COLO668 (cell line): ENCODE results near the gene STX5.
A peak's percentile ranks its signal among the peaks of the same experiment; 100 is the strongest.
"Not testable (repeated sequence)": the region's sequence is repeated elsewhere in the genome, so short reads cannot be mapped to it uniquely, and the experiment has no call there.

Source experiments
- DNase-seq: peaks from one replicate; lab custom pipeline; 2025; ENCODE audit not compliant: unreplicated experiment; lab: John Stamatoyannopoulos, UW

Gene STX5

DNA sequence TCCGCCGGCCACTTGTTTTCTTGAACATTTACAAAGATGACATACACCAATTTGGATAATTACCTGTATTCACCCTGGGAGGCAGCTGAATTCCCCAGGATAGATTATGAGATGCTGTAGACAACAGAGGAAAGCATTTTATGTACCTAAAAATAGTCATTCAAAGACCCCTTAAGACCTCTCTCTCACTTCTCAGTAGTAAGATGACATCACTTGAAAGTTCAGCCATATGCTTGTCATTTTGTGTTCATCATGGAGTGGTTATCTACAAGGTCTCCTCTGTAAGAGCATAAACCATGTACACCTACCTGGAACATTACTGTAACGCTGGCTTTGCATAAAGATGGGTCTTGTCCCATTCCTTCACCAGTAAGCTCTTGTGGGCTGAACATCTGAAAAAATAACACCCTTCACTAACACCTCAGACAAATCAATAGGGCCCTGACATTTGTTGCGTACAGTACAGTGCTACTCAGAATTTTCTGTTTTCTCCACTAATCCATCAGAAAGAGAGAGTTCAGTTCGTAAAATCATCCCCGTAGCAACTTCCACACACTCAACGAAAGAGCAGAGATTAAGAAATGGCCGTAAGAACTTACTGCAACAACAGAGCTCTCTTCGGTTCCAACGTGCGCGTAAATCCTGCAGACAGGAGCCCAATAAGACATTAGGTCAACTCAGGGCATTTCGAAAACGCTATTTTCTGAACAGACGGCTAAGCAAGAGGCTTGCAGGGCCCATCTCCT is 23.1 kb upstream of the STX5 start:
- no peak for DNase-seq

DNA sequence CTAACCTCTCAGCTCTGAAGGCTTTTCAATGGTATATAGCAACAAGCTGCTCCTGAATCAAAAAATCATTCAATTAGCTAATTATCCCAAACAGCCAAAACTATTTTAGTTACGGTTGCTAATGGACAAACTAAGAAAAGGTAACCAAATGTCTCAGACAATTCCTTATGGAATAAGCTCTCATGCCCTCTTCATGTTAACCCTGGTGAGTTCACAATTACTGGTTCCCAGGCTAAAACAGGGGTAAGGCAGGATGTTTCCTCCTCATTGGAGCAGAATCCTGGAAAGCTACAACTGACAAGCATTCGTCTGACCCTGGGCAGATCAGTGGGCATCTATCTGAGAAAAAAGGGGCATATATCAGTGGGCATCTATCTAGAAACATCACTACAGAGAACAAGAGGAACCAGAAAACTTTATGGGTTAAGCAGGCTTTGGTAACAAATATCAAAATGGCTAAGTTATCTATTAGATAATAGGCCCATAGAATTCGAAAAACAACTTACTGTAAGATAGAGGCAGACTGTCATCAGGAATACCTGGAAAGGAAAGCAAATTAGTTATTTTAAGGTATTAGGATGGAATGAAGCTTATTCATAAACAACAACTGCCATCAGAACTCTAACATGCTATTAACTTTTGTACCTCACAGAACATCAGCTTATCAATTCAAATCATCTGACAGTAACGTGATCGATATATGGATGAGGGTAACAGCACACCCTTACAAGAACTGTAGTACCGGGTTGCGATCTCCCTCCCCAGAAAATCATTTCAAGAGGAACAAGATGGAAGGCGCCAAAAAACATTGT is 22.4 kb upstream of the STX5 start:
- no peak for DNase-seq

DNA sequence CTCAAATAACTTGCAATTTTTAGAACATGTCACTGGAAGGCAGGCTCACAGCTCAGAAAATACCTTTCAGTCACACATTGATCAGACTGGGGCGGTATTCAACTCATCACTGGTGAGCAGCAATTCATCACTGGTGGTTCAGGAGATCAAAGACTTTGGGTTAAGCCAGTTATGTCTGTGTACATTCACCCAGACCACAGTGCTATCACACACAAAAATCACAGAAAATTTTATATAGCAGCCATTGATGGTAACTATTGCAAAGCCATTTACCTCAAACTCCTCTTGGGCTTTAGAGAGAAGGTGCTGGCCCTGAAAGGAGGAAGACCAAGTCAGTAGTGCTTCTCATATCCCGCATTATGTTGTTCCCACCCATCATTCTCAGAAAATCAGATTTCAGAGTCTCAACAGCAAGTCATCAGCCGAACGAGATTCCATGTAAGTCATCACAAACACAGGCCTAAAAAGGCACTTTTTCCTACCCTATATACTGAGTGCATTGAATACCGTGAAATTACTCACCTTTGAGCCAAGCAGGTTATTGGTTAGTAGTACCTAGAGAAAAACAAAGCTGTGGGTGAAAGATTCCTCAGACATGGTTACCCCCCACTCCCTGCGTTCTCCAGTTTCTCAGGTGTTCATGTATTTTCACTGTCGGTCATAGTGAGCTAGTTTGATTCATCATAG is 21.6 kb upstream of the STX5 start:
- DNase-seq = no peak

DNA sequence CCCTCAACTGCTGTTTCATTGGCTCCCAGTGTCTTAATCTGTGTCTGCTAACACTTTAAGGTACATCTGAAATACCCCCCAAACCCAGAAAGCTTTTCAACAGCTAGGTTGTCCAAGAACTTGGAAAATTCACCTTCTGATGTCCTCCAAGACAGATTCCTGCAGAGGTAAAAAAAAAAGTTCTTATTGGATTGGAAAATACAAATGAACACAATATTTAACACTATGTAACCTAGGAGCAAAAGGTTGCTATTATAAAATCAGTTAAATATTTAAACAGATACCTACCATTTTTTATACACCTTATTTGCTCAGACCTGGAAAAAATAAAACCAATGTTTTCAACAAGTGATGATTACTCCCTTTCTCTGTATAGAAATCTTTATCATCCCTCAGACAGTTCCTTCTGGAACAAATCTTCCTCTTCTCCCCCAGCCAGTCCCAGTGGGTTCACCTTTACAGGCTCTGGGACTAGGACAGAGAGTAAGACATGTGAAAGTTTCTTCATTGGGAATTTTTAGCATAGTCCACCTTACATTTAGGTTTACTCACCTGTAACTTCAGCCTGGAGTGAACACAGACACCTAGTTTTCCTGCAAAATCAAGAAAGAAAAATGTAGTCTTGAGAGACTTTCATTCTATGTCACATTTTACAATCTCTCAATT is 20.8 kb upstream of the STX5 start:
- DNase-seq = no peak

DNA sequence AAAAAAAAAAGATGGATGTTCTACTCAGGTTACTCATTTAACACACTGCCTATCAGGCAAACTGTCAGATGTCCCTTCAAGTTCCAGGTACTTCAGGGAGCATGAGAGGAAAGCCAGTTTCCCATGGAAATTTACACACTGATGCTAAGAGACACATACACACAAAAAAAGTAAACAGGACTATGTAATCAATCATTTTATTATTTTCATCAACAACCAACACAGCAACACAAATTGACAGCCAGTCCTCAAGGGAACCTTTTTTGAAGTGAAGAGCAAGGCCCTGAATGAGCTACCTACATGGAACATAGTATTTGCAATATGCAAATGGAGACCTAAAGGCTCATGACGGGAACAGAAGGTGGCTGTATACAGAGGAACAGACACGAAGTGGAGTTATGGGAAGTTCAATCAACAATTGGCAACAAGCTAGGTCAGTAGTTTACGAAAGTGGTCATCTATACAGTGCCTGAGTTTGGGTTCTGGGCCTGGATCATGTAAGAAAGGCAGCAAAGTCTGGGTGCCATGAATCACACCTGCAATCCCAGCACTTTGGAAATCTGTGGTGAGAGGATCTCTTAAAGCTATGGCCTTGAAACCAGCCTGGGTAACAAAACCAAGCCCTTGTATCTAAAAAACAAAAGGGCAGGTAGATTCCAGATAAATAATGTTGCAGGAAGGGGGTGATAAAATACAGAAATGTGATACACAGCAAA is 20.1 kb upstream of the STX5 start:
- no peak for DNase-seq

DNA sequence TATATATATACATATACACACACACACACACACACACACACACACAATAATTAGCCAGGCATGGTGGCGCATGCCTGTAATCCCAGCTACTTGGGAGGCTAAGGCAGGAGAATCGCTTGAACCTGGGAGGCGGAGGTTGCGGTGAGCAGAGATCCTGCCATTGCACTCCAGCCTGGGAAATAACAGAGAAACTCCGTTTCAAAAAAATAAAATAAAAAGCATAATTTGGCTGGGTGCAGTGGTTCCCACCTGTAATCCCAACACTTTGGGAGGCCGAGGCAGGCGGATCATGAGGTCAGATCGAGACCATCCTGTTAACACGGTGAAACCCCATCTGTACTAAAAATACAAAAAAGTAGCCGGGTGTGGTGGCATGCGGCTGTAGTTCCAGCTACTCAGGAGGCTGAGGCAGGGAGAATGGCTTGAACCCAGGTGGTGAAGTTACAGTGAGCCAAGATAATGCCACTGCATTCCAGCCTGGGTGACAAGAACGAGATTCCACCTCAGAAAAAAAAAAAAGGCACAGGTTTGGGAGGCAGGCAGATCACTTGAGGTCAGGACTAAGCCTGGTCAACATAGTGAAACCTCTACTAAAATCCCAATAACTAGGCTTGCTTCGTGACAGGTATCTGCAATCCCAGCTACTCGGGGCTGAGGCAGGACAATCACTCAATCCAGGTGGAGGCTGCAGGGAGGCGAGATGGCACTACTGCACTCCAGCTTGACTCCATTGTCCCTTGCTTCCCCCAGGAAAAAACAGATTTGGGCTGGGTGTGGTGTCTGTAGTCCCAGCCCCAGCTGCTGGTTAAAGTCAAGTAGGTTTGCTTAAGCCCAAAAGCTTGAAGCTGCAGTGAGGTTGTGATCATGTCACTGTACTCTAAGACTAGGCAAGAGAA is 19.3 kb upstream of the STX5 start:
- no peak for DNase-seq

DNA sequence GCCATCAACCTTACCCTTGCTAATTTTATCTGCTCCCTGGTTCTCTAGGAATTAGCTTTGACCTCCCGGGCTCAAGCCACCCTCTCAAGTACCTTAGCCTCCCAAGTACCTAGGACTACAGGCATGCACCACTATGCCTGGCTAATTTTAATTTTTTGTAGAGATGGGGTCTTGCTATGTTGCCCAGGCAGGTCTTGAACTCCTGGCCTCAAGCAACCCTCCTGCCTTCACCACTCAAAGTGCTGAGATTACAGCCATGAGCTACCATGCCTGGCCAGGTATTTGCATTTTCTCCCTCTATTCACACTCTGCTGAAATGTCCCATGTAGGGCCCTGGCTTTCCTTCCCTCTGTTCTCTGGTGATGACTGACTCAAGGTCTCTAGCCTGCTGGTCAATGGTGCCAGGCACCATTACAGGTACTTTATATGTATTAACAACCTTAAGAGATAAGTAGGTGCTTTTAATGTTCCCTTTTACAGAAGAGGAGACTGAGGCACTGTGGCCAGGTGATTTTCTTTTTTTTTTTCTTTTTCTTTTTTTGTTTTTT is 16.0 kb upstream of the STX5 start:
- no peak for DNase-seq

DNA sequence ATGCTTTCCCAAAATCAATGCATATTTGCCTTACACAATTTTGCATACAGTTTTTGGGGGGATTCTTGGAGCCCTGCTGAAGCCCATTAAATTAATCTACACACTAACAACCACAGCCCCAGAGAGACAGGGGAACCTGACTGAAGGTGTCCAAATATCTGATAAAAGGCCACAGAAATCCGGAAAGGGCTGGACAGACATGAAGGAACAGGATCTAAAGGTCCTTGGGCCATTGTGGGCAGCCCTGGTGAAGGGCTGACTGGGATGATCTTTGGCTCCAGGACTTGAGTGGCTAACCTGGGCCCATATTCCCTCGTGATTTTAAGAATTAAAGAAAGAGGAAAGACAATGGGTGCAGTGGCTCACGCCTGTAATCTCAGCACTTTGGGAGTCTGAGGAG is 14.3 kb upstream of the STX5 start:
- no peak for DNase-seq

DNA sequence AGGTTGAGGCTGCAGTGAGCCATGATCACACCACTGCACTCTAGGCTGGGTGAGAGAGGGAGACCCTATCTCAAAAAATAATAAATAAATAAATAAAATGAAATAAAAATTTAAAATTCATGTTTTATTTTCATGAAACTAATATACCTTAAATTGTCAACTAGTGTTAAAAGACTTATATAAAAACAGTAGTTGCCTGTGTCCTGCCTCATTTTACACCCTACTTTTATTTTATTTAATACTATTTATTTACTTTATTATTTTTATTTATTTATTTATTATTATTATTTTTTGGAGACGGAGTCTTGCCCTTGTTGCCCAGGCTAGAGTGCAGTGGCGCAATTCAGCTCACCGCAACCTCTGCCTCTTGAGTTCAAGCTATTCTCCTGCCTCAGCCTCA is 12.3 kb upstream of the STX5 start:
- no peak for DNase-seq

DNA sequence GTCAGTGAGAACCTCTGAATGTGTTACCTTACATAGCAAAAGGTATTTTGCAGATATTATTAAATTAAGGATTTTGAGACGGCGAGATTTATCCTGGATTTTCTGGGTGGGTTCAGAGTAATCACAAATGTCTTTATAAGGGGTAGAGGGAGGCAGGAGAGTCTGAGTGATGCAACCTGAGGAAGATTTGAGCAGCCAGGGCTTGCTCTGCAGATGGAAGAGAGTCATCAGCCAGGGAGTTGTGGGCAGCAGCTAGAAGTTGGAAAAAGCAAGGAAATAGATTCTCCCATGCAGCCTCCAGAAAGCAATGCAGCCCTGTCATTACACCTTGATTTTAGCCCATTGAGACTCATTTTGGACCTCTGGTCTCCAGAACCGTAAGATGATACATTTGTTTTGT is 11.6 kb upstream of the STX5 start:
- no peak for DNase-seq

DNA sequence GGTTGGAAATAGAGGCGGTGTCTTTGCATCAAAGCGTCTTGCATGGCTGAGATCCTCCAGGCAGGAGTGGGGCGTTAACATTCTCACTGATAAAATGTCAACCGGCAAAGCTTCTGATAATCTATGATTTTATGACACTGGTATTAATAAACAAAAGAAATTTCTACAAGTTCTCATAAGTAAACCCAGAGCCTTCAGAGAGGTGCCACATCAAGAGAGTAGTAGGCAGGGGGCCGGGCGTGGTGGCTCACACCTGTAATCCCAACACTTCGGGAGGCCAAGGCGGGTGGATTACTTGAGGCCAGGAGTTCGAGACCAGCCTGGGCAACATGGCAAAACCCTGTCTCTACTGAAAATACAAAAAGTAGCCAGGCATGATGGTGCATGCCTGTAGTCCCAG is 11.0 kb upstream of the STX5 start:
- not testable (repeated sequence) for DNase-seq

DNA sequence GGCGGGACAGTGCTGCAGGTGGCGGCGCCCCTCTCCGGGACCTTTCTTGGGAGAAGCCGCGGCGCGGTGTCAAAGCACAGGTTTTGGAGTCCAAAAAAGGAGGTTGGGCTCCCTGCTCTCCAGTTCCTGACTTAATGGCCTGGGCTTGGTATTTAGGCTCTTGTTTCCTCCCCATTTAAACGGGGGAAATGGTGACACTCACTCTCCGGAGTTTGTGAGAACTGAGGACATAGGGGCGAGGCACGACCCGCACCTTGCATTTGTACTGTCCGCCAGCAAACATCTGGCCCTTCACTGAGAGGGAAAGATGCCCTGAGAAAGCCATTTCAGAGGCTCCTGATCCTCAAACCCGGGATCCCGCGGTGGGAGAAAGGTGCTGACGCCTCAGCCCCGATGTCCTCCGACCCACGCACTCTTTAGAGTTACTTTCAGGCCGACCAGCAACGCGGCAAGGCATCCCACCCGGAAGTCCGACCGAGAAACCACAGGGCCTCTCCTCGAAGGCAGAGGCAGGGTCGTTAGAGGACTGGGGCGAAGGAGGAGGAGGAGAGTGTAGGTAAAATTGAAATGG is 10.4 kb upstream of the STX5 start:
- no peak for DNase-seq

DNA sequence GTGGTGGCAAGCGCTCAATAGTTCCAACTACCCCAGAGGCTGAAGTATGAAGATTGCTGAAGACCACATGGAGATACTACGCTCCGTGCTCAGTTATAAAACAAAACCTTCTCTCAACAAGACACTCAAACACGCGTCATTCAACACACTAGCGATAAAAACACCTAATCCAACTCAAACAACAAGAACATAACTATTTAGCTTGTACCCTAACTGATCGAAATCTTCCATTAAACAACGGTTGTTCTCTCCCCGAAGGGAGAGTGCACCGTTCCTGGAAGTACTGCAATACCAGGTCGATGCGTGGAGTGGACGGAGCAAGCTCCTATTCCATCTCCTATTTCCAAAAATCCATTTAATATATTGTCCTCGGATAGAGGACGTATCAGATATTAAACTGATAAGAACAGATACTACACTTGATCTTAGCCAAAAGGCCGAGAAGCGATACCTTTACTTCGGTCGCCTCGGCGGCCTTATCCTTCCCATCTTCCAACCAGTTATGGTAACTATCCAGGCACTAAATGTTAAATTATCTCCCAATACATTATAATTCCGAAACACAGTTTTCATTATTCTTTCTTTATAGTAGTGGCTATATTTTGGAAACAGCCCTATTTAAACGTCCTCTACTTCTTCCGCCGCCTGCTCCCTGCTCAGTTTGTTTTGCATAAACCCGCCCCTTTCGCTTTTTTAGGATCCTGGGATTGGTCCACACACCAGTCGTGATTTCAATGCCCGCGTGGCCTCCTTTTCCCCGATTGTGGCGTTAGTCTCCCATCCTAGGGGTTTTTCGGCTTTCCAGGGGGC is 9.7 kb upstream of the STX5 start:
- peak; percentile 82 for DNase-seq

DNA sequence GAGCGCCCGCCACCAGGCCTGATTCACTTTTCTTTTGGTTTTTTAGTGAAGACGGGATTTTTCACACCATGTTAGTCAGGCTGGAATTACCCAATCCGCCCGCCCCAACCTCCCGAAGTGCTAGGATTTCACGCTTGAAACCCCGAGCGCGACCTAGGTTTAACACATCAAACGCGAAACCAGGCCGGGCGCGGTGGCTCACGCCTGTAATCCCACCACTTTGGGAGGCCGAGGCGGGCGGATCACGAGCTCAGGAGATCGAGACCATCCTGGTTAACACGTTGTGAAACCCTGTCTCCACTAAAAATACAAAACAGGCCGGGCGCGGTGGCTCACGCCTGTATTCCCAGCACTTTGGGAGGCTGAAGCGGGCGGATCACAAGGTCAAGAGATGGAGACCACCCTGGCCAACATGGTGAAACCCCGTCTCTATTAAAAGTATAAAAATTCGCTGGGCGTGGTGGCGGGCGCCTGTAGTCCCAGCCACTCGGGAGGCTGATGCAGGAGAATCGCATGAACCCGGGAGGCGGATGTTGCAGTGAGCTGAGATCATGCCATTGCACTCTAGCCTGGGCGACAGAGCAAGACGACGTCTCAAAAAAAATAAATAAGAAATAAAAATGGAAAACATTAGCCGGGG is 9.0 kb upstream of the STX5 start:
- DNase-seq = peak; percentile 67

DNA sequence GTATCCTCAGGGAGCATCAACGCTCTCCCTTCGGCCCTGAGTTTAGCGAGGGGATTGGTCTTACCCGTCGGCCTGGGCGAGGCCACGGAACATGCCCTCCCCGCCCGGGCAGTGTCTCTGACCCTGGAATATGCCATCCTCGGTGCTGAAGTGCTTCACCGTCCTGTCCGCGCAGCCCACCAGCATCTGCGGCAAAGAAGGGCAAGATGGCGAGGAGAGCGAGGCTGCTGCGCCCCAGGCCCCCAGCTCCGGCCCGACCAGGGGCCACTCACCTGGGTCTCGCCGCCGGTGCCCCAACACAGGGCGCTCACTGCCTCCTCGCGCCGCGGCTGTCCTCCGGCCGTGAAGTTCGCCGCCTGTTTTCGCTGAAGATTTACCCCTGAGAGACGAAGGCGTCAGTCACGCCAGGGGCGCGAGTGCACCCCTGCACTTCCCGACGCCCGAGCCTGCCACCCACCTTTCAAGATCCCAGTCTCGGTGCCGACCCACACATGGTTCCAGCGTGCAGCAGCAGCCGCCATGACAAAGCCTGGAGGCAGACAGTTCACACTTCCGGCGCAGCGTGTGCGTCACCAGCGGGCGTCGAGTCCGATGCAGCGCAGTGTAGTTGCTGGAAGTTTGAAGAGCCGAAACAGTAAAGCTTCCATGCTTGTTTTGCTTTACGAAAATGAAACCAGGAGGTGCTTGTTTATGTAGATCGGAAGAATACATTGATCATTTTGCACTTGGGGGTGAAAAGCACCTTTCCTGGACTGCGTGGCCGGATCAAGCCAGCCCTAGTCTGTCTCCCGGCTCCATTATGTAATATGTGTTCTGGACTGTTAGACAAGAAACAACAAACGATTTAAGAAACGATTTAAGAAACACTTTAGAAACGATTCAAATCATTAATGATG is 7.4 kb upstream of the STX5 start, which contains the start of gene WDR74:
Gene WDR74 (minus strand): TSS at position 541 of the 896 bp plus-strand sequence. CDS start 20 bp downstream, at position 521.
- DNase-seq = peak; percentile 94

DNA sequence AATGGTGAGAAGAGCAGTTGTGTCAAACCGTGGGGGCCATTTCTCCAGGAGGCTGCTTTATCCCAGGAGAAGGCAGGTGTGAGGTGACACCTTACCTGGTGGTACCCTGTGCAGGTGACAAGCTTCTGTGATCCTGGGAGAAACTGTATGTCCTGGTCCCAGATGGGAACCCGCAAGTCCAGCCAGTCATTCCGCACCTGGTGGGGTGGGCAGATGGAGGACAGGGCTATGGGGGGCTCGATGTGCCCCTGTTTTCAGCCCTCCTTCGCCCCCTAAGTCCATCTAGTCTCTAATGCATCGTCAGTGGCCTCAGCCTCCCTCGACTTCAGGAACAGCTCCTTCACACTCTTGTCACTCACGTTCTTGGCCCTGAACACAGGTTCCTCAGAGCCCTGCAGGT is 3.5 kb upstream of the STX5 start:
- DNase-seq = no peak
